Kidney capillary endothelial cell (primary cell): ENCODE measurements around the gene USP48.
"Not testable (repeated sequence)": the region's sequence is repeated elsewhere in the genome, so short reads cannot be mapped to it uniquely, and the experiment has no call there.

Experiments used
- DNase-seq: peaks from one replicate; pipeline ENCODE4 v3.0.0-alpha.2; 2018; ENCODE audit warnings: low spot score

Gene USP48

DNA sequence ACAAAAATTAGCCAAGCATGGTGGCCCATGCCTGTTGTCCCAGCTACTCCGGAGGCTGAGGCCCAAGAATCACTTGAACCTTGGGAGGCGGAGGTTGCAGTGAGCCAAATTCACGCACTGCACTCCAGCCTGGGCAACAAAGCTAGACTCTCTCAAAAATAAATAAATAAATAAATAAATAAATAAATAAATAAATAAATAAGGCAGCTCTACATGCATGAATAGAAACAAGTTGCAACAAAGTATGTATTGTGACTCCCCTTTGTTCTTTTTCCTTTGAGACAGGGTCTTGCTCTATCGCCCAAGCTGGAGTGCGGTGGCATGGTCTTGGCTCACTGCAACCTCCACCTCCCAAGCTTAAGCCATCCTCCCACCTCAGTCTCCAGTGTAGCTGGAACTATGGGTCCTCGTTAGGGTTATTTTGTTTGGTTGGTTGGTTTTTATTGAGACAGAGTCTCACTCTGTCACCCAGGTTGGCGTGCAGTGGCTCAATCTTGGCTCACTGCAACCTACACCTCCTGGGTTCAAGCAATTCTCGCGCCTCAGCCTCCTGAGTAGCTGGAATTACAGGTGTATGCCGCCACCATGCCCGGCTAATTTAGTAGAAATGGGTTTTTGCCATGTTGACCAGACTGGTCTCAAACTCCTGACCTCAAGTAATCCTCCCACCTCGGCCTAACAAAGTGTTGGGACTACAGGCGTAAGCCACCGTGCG lies 8.0 kb downstream of the USP48 start:
- no peak for DNase-seq

DNA sequence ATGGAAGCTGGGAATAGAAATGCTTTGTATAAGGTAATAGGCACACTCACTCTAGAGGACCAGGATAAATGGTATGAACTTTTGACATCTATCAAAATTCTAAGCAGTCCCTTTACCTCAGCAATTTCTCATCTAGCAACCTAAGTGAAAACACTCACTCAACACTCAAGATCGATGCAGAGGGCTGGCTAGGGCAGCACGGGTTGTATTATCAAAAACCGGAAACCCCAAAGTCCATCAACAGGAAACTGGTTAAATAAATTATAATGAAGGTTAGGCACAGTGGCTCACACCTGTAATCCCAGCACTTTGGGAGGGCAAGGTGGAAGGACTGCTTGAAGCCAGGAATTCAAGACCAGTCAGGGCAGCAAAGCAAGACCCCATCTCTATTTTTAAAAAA lies 9.4 kb downstream of the USP48 start:
- no peak for DNase-seq

DNA sequence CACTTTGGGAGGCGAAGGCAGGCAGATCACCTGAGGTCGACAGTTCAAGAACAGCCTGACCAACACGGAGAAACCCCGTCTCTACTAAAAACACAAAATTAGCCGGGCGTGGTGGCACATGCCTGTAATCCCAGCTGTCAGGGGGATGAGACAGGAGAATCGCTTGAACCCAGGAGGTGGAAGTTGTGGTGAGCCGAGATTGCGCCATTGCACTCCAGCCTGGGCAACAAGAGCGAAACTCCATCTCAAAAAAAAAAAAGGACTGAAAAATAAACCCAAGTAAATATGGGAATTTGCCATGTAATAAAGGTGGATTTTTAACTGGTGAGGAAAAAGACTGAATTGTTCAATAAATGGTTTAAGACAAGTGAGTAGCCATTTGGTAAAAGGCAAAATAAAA lies 11.3 kb downstream of the USP48 start:
- not testable (repeated sequence) for DNase-seq

DNA sequence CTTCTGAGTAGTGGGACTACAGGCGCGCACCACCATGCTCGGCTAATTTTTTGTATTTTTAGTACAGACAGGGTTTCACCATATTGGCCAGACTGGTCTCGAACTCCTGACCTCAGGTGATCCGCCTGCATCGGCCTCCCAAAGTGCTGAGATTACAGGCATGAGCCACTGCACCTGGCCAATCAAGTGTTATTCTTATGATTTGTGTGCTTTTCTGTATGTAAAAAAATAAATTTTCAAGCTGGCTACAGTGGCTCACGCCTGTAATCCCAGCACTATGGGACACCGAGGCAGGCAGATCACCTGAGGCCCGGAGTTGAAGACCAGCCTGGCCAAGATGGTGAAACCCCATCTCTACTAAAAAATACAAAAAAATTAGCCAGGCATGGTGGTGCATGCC lies 12.3 kb downstream of the USP48 start:
- not testable (repeated sequence) for DNase-seq

DNA sequence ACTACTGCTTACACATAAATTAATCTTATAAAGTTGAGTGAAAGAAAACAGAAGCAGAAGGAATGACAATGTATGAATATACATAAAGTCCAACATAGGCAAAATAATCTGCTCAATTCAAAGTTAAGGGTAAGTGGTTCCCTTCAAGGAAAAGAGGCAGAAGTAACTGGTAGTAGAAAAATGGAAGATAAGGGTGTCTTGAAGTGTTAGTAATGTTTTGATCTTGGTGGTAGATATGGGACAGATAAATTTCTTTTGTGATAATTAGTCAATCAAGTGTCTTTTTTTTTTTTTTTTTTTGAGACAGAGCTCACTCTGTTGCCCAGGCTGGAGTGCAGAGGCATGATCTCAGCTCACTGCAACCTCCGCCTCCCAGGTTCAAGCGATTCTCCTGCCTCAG lies 12.7 kb downstream of the USP48 start:
- DNase-seq = no peak

DNA sequence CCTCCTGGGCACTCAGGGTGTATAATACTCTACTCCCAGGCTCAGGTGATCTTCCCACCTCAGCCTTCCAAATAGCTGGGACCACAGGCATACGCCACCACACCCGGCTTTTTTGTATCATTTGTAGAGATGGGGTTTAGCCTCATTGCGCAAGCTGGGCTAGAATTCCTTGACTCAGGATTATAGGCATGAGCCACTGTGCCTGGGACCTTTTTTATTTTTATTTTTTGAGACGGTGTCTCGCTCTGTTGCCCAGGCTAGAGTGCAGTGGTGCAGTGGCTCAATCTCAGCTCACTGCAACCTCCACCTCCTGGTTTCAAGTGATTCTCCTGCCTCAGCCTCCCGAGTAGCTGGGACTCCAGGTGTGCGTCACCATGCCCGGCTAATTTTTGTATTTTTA lies 15.8 kb downstream of the USP48 start:
- DNase-seq = not testable (repeated sequence)

DNA sequence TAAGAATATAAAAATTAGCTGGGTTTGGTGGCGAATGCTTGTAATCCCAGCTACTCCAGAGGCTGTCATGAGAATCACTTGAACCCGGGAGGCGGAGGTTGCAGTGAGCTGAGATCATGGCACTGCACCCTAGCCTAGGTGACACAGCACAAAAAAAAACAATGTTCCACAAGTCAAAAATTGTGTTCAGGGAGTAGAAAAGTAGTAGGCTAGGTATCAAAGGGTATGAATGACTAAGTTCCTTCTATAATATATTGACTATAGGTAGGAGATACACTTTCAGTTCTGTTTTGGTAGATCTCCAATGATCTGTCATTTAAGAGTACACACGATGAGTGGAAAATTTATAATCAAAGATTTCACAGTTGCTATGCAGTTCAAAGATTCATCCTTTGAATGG lies 16.7 kb downstream of the USP48 start:
- DNase-seq = no peak

DNA sequence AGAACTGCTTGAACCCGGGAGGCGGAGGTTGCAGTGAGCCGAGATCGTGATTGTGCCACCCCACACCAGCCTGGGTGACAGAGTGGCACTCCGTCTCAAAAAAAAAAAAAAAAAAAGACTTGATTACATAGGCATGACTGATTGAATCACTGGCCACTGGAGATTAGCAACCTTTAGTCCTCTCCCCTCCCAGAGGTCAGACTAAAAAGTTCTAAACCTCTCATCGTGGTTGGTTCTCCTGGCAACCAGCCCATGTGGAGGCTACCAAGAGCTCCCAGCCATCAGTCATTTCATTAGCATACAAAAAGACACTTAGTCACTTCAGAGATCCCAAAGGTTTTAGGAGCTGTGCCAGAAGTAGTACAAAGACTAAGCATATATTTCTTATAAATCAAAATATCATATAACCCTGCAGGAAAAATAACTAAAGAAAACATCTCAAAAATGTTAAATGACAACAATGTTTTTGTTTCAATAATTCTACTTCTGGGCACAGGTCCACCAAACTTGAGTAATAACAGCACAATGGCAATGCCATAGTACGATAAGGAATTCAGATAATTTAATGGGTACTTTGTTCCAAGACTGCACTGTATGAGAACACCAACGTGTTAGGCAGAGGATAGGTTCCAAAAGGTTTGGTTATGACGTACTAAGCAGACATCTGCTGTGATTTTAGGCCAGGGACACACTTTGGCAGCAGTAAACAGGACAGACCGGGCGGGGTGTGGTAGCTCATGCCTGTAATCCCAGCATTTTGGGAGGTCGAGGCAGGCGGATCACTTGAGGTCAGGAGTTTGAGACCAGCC lies 18.1 kb downstream of the USP48 start:
- peak; percentile 99 for DNase-seq

DNA sequence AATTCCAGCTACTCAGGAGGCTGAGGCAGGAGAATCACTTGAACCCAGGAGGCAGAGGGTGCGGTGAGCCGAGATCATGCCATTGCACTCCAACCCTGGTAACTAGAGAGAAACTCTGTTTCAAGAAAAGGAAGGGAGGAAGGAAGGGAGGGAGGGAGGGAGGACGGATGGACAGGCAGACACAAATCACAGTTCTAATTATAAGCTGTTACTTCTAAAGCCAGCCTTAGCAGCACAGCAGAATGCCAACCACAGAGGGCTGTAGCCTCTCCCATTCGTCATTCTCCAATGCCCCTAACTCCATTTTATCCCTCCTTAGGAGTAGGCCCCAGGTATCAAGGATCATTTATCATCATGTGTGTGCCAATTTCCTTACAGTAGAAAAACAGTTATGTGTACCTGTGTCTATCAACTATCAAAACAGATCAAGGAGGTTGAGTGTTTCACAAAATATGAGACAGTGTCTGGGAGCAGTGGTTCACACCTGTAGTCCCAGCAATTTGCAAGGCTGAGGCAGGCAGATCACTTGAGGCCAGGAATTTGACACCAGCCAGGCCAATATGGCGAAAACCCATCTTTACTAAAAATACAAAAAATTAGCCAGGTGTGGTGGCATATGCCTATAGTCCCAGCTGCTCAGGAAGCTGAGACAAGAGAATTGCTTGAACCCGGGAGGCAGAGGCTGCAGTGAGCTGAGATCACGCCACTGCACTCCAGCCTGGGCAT lies 19.1 kb downstream of the USP48 start:
- DNase-seq = no peak

DNA sequence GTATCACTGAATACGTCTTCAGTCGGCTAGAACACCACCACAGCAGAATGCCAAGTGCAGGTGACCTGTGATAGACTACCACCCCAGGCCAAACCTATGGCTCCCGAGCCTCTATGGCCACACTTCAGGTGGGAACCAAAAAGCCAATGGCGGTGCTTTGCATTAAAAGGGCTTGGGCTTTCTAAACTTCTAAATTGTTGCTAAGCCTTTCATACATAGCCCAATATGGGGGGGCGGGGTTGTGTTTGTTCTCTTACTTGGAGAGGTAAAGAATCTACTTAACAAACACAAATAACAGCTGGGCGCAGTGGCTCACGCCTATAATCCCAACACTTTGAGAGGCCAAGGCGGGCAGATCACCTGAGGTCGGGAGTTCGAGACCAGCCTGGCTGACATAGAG lies 19.7 kb downstream of the USP48 start:
- no peak for DNase-seq

DNA sequence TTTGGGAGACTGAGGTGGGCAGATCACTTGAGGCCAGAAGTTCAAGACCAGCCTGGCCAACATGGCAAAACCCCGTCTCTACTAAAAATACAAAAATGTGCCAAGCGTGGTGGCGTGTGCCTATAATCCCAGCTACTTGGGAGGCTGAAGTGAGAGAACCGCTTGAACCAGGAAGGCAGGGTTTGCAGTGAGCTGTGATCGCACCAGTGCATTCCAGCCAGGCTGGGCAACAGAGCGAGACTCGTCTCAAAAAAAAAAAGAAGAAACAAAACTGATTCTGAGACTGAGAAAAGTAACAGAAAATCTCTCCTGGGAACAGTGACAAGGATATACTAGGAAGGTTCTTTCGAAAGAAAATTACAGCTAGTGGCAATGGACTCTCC lies 20.9 kb downstream of the USP48 start:
- DNase-seq = no peak

DNA sequence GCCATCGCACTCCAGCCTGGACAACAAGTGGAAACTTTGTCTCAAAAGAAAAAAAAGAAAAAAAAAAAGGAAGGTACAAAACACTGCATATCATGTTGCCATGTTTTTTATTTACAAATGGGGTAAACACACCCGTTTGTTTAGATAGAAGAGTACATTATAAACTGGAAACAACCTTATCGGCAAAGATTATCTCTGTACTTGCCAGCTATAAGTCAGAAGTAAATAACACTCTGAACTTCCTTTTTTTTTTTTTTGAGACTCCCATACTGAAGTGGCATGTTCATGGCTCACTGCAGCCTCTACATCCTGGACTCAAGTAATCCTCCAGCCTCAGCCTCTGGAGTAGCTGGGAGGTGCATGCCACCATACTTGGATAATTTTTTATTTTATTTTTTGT lies 21.9 kb downstream of the USP48 start:
- DNase-seq = no peak

DNA sequence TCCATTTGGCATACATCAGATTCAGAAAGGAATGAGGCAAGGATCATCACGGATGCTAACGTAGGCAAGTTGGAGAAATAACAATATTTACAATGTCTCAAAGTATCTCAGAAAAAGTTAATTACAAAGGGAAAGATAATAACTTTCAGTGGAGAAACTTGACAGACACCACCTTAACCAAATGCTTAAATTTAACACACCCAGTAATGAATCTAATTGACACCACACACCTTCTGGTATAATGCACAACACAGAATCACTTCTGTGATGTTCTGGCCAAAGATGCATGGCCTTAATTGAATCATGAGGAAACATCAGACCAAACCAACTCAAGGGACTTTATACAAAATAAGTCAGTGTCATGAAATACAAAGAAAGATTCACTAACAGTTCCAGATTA lies 23.1 kb downstream of the USP48 start:
- no peak for DNase-seq

DNA sequence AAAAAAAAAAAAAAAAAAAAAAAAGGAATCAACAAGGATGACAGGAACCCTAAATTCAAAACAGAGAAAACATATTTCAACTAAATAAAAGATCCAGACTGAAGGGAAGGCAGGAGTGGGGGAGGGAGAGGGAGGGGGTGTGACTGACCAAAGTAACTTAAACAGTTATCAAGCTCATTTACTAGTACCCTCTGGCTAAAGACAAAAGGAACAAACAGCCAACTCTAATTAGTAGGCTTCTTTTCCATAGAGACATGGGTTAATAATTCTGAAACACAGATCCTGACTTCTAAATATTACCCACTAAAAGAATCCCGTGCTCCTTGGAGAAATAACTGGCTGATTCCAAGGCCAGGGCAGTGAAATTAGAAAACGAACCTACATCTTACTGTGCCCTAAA lies 23.8 kb downstream of the USP48 start:
- no peak for DNase-seq

DNA sequence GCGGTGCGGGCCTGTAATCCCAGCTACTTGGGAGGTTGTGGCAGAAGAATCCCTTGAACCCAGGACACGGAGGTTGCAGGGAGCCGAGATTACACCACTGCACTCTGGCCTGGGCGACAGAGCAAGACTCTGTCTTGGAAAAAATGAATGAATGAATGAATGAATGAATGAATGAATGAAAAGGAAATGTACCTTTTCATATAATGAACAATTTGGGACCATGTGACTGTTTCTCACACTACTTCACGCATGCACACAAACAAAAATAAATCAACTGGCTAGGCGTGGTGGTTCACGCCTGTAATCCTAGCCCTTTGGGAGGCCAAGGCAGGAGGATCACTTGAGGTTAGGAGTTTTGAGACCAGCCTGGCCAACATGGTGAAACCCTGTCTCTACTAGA lies 24.3 kb downstream of the USP48 start:
- DNase-seq = no peak

DNA sequence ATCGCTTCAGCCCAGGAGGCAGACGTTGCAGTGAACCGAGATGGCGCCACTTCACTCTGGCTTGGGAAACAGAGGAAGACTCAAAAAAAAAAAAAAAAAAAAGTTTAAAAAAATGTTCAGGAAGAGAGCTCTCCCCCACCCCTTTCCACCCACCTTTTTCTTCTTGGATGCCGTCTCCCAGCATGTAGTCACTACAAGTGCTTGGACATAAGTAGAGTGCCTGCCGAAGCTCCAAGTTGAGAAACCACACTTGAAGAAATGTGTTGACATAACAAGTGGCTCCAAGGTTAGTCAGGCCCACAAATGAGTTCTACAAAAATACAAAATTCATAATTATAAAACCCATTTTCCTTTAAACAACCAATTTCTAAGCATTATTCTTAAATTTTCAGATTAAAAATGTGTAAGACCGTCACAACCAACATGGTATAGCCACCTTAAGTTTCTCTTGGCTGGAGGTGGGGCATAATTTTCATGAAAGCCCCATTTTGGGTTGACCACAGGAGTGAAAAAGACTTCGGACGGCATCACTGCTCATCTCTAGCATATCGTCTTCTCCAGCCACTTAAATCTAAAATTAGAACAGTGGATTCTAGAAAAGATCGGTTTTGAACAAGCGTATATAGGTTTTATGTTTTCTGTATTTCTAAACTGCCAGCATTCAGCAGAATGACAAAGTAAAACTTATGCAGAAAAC lies 26.4 kb downstream of the USP48 start:
- DNase-seq = no peak

DNA sequence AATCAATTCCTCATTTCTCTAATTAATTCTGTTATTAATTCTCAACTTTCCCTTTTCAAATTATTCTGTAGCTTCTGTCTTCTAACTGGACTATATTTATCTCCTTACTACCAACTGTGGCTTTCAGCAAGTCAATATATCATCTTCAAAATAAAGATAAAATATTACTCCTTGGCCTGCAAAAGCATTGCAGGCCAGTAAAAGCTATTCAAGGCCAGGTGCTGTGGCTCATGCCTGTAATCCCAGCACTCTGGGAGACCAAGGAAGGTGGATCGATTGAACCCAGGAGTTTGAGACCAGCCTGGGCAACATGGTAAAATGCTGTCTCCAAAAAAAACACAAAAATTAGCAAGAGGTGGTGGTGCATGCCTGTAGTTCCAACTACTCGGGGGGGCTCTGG lies 27.9 kb downstream of the USP48 start:
- no peak for DNase-seq

DNA sequence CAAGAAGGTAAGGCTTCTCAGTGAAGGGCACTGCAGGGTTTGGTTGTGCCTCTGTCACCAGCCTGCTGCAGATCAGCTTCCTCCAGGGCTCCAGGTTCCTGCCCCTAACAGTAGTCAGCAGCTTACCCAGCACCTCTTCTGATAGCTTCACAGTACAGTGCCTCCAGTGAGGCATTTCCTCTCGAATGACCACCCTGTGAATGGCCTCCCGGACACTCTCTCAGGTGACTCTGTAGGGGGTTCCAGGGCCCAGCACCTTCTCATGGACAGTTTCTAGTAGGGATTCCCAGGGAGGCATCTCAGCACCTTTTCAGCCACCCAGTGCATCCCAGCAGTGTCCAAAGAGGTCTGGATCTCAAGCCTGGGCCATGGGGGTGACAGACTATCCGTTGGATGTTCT lies 28.4 kb downstream of the USP48 start:
- DNase-seq = no peak

DNA sequence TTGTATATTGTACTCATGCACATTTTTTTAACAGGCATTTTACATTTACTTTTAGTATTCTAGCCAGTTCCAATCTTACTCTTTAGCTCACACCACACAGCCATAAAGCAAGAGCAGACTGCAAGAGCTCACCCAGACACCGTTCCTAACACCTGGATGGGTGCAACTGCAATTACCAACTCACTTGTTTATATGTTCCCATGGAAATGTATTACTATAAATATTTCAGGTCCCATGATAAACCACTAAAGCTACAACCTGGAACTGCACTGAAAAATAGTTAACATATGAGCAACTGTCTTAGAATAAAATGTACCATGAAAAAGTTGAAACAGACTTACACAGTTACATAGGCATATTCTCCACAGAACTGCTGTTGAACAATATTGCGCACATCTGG lies 30.8 kb downstream of the USP48 start:
- no peak for DNase-seq

DNA sequence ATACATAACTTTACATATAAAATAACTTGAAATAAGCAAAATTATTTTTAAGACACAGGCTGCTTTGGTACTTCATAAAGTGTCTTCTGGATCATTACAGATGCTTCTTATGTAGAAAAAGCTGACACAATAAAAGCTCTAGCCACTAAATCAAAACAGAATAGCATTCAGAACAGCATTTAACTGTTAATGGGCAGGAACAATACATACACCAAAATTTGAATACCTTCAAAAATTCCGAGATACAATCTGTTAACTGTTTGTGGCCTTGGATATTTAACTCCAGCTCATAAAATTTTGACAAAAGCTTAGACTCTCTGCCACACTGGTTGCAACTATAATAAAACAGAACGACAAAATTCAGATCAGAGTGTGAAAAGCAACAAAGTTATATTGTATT lies 31.7 kb downstream of the USP48 start:
- no peak for DNase-seq

DNA sequence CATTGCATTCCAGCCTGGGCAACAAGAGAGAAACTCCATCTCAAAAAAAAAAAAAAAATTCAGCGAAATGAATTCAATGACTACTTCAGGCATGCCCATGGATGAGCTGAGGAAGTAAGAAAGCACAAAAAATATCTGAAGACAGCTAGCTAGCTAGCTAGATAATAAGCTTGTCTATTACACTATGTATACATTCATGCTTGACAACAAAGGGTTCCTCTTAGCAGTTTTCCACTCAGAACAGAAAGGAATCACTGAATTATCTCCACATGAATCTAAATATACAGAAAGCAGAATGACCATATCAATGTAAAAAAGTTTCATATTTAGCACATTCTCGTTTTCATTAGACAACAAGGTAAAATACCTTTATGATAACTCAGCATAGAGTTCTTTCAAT lies 32.1 kb downstream of the USP48 start:
- no peak for DNase-seq

DNA sequence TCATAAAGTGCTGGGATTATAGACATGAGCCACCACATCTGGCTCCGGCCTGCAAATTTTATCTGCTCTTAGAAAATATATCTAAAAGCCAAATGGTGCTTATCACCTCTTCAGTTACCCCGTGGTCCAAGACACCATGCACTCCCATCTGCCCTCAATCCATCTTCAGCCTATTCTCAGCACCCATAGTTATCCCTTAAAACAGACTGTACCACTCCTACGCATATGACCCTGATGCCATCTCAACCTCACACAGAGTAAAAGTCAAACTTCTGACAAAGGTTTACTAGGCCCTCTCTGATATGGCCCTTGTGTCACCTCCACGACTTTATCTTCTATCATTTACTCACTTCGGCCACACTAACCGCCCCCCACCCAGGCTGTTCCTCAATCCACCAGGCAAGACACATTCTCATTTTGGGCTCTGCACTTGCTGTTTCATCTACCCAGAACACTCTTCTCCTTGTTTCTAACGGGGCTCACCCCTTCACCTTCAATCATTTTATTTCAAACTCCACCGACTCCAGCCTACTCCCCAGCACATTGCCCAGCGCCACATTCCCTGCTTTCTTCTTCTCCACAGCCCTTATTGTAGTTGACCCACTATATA lies 33.0 kb downstream of the USP48 start:
- no peak for DNase-seq
